K562 (cell line): ENCODE results near the gene STOM. TPM values are rescaled to one million over a fixed set of nuclear protein-coding genes. Genes with fewer than 3 reads are reported as not detected.

Source experiments
- ATAC-seq: fragments of 200-7000 bp; cut with Tn5 transposase; 3 replicates; pipeline ENCODE4 v1.9.1; 2020; ENCODE audit warnings: moderate library complexity
- BruUV-seq: library from RNA; stranded (reverse); fragments of 400-500 nt; replicated peaks from 2 replicates; lab custom pipeline; 2021; lab: Mats Ljungman, UMichigan
- CTCF ChIA-PET: fragments of 300-600 bp; formaldehyde crosslinking; extraction: SDS; loops from one replicate; lab custom pipeline; 2021; ENCODE audit warnings: low intra/inter-chr PET ratio; lab: Yijun Ruan, JAX
- POLR2A ChIA-PET: fragments of 300-600, 350-650 bp; sonication (Branson Sonifier 250); formaldehyde crosslinking; extraction: SDS; loops from one replicate; lab custom pipeline; 2021; ENCODE audit warnings: antibody characterized with exemption, inconsistent platforms; lab: Yijun Ruan, JAX
- DNase-seq, 4 experiments: peaks; one replicate each; pipeline versions ENCODE4 v3.0.0 to v3.0.0-alpha.2; 2011 to 2018; ENCODE audit warnings: low spot score in 3 of 4, mixed read lengths in 3 of 4; ENCODE audit errors: extremely low read depth in 1 of 4
- FAIRE-seq: peaks from 2 replicates; lab custom pipeline; 2011; peaks lifted over from hg19 to GRCh38; lab: Jason Lieb, UNC
- H2AFZ ChIP-seq: 2 replicates; pipeline ENCODE4 v1.6.0; 2011; ENCODE audit warnings: low read depth, low read length, control low read depth, inconsistent platforms
- H3K27ac ChIP-seq: fragments of 200-600 bp; 3 replicates; pipeline ENCODE4 v1.8.0; 2011; ENCODE audit warnings: low read depth, mild to moderate bottlenecking, control low read depth, inconsistent platforms, low read length, moderate library complexity, mixed read lengths; ENCODE audit errors: extremely low read depth
- H3K27me3 ChIP-seq, 2 experiments: fragments of 300-600 bp in 1 of 2; 2 replicates in 1 of 2; 3 replicates in 1 of 2; pipeline versions ENCODE4 v1.6.0 to v1.8.0; 2011; ENCODE audit warnings: inconsistent platforms in 2 of 2, low read length in 2 of 2, mild to moderate bottlenecking in 1 of 2, mixed read lengths in 1 of 2, moderate library complexity in 1 of 2; ENCODE audit not compliant: control insufficient read depth in 2 of 2, insufficient read depth in 2 of 2
- H3K36me3 ChIP-seq: fragments of 300-600 bp; 3 replicates; pipeline ENCODE4 v1.8.0; 2011; ENCODE audit warnings: mild to moderate bottlenecking, low read length, inconsistent platforms; ENCODE audit not compliant: control insufficient read depth, insufficient read depth
- H3K4me1 ChIP-seq, 2 experiments: fragments of 200-600 bp in 1 of 2; replicated peaks in 1 of 2; 2 replicates in 1 of 2; 3 replicates in 1 of 2; pipeline versions ENCODE4 v1.5.1 to v1.8.0; 2011; ENCODE audit warnings: inconsistent platforms in 2 of 2, low read length in 2 of 2, mild to moderate bottlenecking in 1 of 2, mixed read lengths in 1 of 2, moderate library complexity in 1 of 2; ENCODE audit not compliant: control insufficient read depth in 2 of 2, insufficient read depth in 2 of 2
- H3K4me2 ChIP-seq: 2 replicates; pipeline ENCODE4 v1.6.1; 2011; ENCODE audit warnings: low read length, control low read depth, inconsistent platforms, mixed read lengths; ENCODE audit not compliant: insufficient read depth
- H3K4me3 ChIP-seq: fragments of 200-600 bp; sonication (generic), shearing (Covaris generic); 2 replicates; pipeline ENCODE4 v1.5.1; 2016; ENCODE audit warnings: control low read depth, inconsistent platforms
- H3K79me2 ChIP-seq: fragments of 200-600 bp; 3 replicates; pipeline ENCODE4 v1.8.0; 2011; ENCODE audit warnings: low read length, inconsistent platforms; ENCODE audit not compliant: control insufficient read depth, insufficient read depth
- H3K9ac ChIP-seq, 2 experiments: 2 replicates each; pipeline versions ENCODE4 v1.6.0 to v1.6.1; 2011; ENCODE audit warnings: low read depth in 2 of 2, low read length in 2 of 2, control low read depth in 1 of 2, inconsistent platforms in 1 of 2, mild to moderate bottlenecking in 1 of 2, mixed read lengths in 1 of 2; ENCODE audit not compliant: insufficient read depth in 1 of 2
- H3K9me1 ChIP-seq: one replicate; pipeline ENCODE4 v1.6.0; 2011; ENCODE audit warnings: inconsistent platforms, mild to moderate bottlenecking, low read length, moderate library complexity; ENCODE audit not compliant: control insufficient read depth, insufficient read depth
- H3K9me3 ChIP-seq: replicated peaks from 2 replicates; pipeline ENCODE4 v1.5.1; 2011; ENCODE audit warnings: low read depth, low read length, inconsistent platforms; ENCODE audit not compliant: control insufficient read depth, insufficient read depth
- H4K20me1 ChIP-seq: replicated peaks from 2 replicates; pipeline ENCODE4 v1.6.1; 2011; ENCODE audit warnings: low read length, inconsistent platforms, mixed read lengths; ENCODE audit not compliant: control insufficient read depth, insufficient read depth
- E2F5 ChIP-seq: sonication (generic); formaldehyde crosslinking; IDR thresholded peaks from 2 replicates; pipeline ENCODE4 v1.8.0; 2022; ENCODE audit warnings: mild to moderate bottlenecking, missing genetic modification reagents
- ETV6 ChIP-seq, 3 experiments: fragments of 150-350 bp in 1 of 3; sonication (generic) in 1 of 3; formaldehyde crosslinking in 1 of 3; IDR thresholded peaks; 2 replicates each; pipeline versions ENCODE4 v1.6.1 to v1.8.0; 2014 to 2022; ENCODE audit warnings: borderline replicate concordance in 2 of 3, low read depth in 2 of 3, antibody characterized with exemption in 1 of 3, low read length in 1 of 3, mild to moderate bottlenecking in 1 of 3, missing genetic modification reagents in 1 of 3
- WGBS: fragments of 100-300 bp; shearing (Covaris generic); methylation state at CpG from one replicate; pipeline ENCODE4 v1.1.6; 2016; ENCODE audit warnings: low coverage, mixed read lengths; ENCODE audit not compliant: insufficient coverage; ENCODE audit errors: missing lambda C conversion rate; 5-methylcytosine and 5-hydroxymethylcytosine counted together
- in situ Hi-C: fragments of 300-500 bp; cut with MboI; formaldehyde crosslinking; loops from 4 replicates; pipeline ENCODE4 v1.15.0; 2018; ENCODE audit warnings: inconsistent platforms, mixed read lengths
- intact Hi-C: fragments of 100-400 bp; cut with micrococcal nuclease; formaldehyde crosslinking; loops from 2 replicates; pipeline ENCODE4 v1.14.2; 2022
- polyA plus RNA-seq, 8 experiments: library from polyadenylated mRNA; depleted of rRNA in 4 of 8; stranded (reverse) in 5 of 8; unstranded in 3 of 8; fragments of >200 nt; fragmentation: Nextera tagmentation in 2 of 8; fragmentation: Illumina TruSeq in 1 of 8; extraction: Ambion mirVana in 2 of 8; extraction: Trizol in 1 of 8; gene quantifications; 2 replicates each; pipeline versions ENCODE4 v1.2.1 to v1.2.3, GENCODE V29; 2011 to 2014; ENCODE audit warnings: inconsistent platforms in 1 of 8, missing spikeins in 1 of 8
- total RNA-seq, 7 experiments: library from RNA; depleted of rRNA in 6 of 7; stranded (reverse); fragments of >200 nt in 6 of 7; fragmentation: Illumina TruSeq in 2 of 7; extraction: Trizol in 2 of 7; gene quantifications; 2 replicates each; pipeline versions ENCODE4 v1.2.1 to v1.2.3, GENCODE V29; 2011 to 2021; ENCODE audit warnings: low replicate concordance in 1 of 7
- TF ChIP-seq, protein P1 (sequence below), 3 experiments: IDR thresholded peaks in 2 of 3; conservative IDR thresholded peaks in 1 of 3; 2 replicates each; pipeline ENCODE4 v1.5.1; 2011 to 2012; ENCODE audit warnings: low read length in 3 of 3, mild to moderate bottlenecking in 3 of 3, control low read depth in 2 of 3, improper control_type of control experiment in 1 of 3, inconsistent platforms in 1 of 3, low read depth in 1 of 3, mixed read lengths in 1 of 3, moderate library complexity in 1 of 3; ENCODE audit not compliant: insufficient read depth in 2 of 3

The STOM gene
- total and polyA plus RNA-seq, 9 of the 15 experiments (the other 6 are each of a cell fraction or from before 2014, with no cell fraction given), result 23.2 to 140 (median 43.9) TPM

- Histone ChIP-seq H4K20me1 (no peaks in the 10 kb centered on the region), H3K4me3 (no peak overlapping the region), H3K27ac (no peak overlapping the region; the same call in 2 of the 3 replicates), H3K79me2 (no peaks in the 10 kb centered on the region), H3K9me3 (no peaks in the 10 kb centered on the region), H3K9me1 (no peaks in the 10 kb centered on the region), H2AFZ (no peak overlapping the region), H3K36me3 (peaks cover 2% of the 10 kb centered on the region; the same call in 2 of the 3 replicates), H3K4me2 (no peak overlapping the region), H3K9ac (peak overlapping the region in 1 of 2 experiments; percentile 8; a peak in 1 of 4 replicates), H3K4me1 (peaks cover 14 to 20% of the 10 kb centered on the region in 2 experiments; a peak in 4 of 5 replicates), H3K27me3 (no peaks in the 10 kb centered on the region)
- intact Hi-C loops, result no loop called here
- 82% methylated on average over 11 of the region's 14 CpGs for WGBS
- no TSS peak for BruUV-seq
- ATAC-seq (no peak), FAIRE-seq (peak; percentile 67), DNase-seq (no peak)
- in situ Hi-C loops, result no loop called here
- CTCF ChIA-PET, result no interaction called here
- POLR2A ChIA-PET, result interaction anchor here (0.6 to 0.7 kb wide), 2 partner anchors 19 kb away, joined by 3 to 4 read pairs; no protein-coding TSS in a partner anchor
- TF ChIP-seq ETV6 (IDR thresholded peaks at IDR 0.05; ENCODE audit: borderline replicate concordance in 1 of 2, low read depth in 2 of 2, low read length in 1 of 2) (no peak), ETV6 (CRISPR knock-in tag; IDR thresholded peaks at IDR 0.05; ENCODE audit: borderline replicate concordance) (no peak), E2F5 (0 out of 2 replicates have a peak, but pooled peaks have one; percentile 22)
- TF ChIP-seq, protein P1, sequence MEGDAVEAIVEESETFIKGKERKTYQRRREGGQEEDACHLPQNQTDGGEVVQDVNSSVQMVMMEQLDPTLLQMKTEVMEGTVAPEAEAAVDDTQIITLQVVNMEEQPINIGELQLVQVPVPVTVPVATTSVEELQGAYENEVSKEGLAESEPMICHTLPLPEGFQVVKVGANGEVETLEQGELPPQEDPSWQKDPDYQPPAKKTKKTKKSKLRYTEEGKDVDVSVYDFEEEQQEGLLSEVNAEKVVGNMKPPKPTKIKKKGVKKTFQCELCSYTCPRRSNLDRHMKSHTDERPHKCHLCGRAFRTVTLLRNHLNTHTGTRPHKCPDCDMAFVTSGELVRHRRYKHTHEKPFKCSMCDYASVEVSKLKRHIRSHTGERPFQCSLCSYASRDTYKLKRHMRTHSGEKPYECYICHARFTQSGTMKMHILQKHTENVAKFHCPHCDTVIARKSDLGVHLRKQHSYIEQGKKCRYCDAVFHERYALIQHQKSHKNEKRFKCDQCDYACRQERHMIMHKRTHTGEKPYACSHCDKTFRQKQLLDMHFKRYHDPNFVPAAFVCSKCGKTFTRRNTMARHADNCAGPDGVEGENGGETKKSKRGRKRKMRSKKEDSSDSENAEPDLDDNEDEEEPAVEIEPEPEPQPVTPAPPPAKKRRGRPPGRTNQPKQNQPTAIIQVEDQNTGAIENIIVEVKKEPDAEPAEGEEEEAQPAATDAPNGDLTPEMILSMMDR (IDR thresholded peaks at IDR 0.05 in 2 of 3, conservative IDR thresholded peaks at IDR 0.05 in 1 of 3; ENCODE audit: insufficient read depth in 2 of 3, low read depth in 1 of 3, low read length in 3 of 3), result 0 out of 6 replicates have a peak, but pooled peaks of 1 of the 3 experiments have one; percentile 24
These were observed 37.9 kb downstream of the STOM start for GRCh38 chr9:121331992-121332685.
